Heart left ventricle (tissue), 16 donors: ENCODE results near the gene ST6GALNAC2. TPM values are rescaled to one million over a fixed set of nuclear protein-coding genes. Genes with fewer than 3 reads are reported as not detected.
A peak's percentile ranks its signal among the peaks of the same experiment; 100 is the strongest.

Source experiments
- ATAC-seq, 4 donors: fragments of 200-7000 bp; cut with Tn5 transposase; one replicate each; pipeline ENCODE4 v1.9.1; 2020 to 2022; ENCODE audit warnings: moderate library complexity in 4 of 4, mild to moderate bottlenecking in 3 of 4, moderate number of reproducible peaks in 1 of 4
- DNase-seq, 5 donors: peaks; one replicate each; pipeline ENCODE4 v3.0.0-alpha.2; 2020
- H3K27ac ChIP-seq, 12 donors: fragments of 200-600 bp; sonication (generic) in 4 of 12; one replicate each; pipeline versions ENCODE4 v1.5.0 to v1.8.0; 2016 to 2022; ENCODE audit warnings: mild to moderate bottlenecking in 2 of 12
- H3K27me3 ChIP-seq, 9 donors: fragments of 200-600 bp; sonication (generic) in 2 of 9; one replicate each; pipeline versions ENCODE4 v1.5.1 to v1.8.0; 2016 to 2022; ENCODE audit warnings: mild to moderate bottlenecking in 3 of 9
- H3K36me3 ChIP-seq, 9 donors: fragments of 200-600 bp; sonication (generic) in 2 of 9; one replicate each; pipeline versions ENCODE4 v1.5.0 to v1.8.0; 2018 to 2022; ENCODE audit warnings: mild to moderate bottlenecking in 2 of 9
- H3K4me1 ChIP-seq, 12 donors: fragments of 200-600 bp; sonication (generic) in 4 of 12; one replicate each; pipeline versions ENCODE4 v1.5.0 to v1.8.0; 2016 to 2022; ENCODE audit warnings: mild to moderate bottlenecking in 3 of 12
- H3K4me3 ChIP-seq, 12 donors: fragments of 200-600 bp; sonication (generic) in 4 of 12; one replicate each; pipeline versions ENCODE4 v1.5.0 to v1.8.0; 2017 to 2022; ENCODE audit warnings: mild to moderate bottlenecking in 9 of 12, moderate library complexity in 4 of 12
- H3K9me3 ChIP-seq, 12 donors: fragments of 200-600 bp; sonication (generic) in 4 of 12; one replicate each; pipeline versions ENCODE4 v1.5.0 to v1.8.0; 2016 to 2022; ENCODE audit warnings: mild to moderate bottlenecking in 1 of 12
- CTCF ChIP-seq, 12 donors: fragments of 200-600 bp; sonication (generic) in 4 of 12; IDR thresholded peaks; one replicate each; pipeline versions ENCODE4 v1.5.0 to v1.8.0; 2018 to 2022; ENCODE audit warnings: antibody characterized with exemption in 12 of 12, mild to moderate bottlenecking in 5 of 12
- POLR2A ChIP-seq, 2 donors: fragments of 450-650 bp; IDR thresholded peaks; one replicate each; pipeline ENCODE4 v1.6.1; 2017; ENCODE audit warnings: antibody characterized with exemption in 2 of 2, mild to moderate bottlenecking in 2 of 2, moderate library complexity in 2 of 2
- WGBS, 4 donors: extraction: QIAGEN DNeasy Blood & Tissue Kit in 2 of 4; methylation state at CpG; one replicate each; pipeline versions ENCODE4 v1.1.5 to v1.1.7; 2013 to 2018; 5-methylcytosine and 5-hydroxymethylcytosine counted together
- intact Hi-C, 10 donors: fragments of 100-400 bp; cut with DNase I; formaldehyde crosslinking; loops; one replicate each; pipeline versions ENCODE4 v1.11.1 to v1.14.2; 2022
- polyA plus RNA-seq, 2 donors: library from polyadenylated mRNA; stranded (reverse); fragments of 200-250 nt; gene quantifications; one replicate each; pipeline ENCODE4 v1.2.3, GENCODE V29; 2013
- total RNA-seq, 9 donors: library from RNA; depleted of rRNA in 2 of 9; stranded (reverse); fragments of >200 nt in 2 of 9; fragmentation: NEBNext Ultra II Directional in 3 of 9; extraction: Animal tissue kit (Norgen Biotek cat#: 25700) in 3 of 9; gene quantifications; one replicate each; pipeline versions ENCODE4 v1.1.0 to v1.2.4, GENCODE V29; 2016 to 2023
- donor health status: ischemic (EF 13 %, LVEDD 7.1; RV severe dilation, severe dysfunction).
- donor health status: healthy with polysubstance abuse.
- donor health status: DM: no; HTN: yes; CAD: no.
- donor health status: DM: no; HTN: no; CAD: no.
- donor health status: ischemic (EF 25% LVEDD 6.9; RV normal size, moderate dysfunction).
- donor health status: ischemic (EF 25% LVEDD 5.7; RV mildly dilated, moderate dysfunction).
- donor health status: healthy.
- donor health status: DM: yes; HTN: yes; CAD: no.
- donor health status: ischemic (EF 35%, LVEDD 5.7; RV mildly dilated, moderate dysfunction).
- donor health status: nonischemic (EF 11% LVEDD 7.7; RV severe dilation, severe dysfunction).
- donor health status: DM: yes; HTN: yes; CAD: no.
- donor health status: PGD.
- donor health status: ischemic (EF 29% LVEDD 5.4; RV normal size, mild dysfunction).
- donor health status: nonischemic (EF 23%, LVEDD 6.1; RV moderate dilation, normal function).

The ST6GALNAC2 gene
- total and polyA plus RNA-seq, 11 donors, result 2.1 to 7.8 (median 4.9) TPM

DNA sequence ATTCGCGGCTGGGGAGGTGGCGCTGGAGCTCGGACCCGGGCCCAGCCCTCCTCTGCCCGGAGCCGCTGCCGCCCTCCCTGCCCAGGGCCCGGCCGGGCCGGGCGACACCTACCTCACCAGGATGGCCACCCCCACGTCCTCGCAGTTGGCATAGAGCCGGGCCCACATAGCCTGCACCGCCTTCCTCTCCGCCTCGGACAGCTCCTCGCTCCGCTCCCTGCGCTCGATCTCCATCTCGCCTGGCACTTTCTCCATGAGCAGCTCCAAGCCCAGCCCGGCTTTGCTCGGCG, 48.4 kb downstream of the ST6GALNAC2 start:
- Histone ChIP-seq H3K36me3 (peaks cover 0 to 3% (median 0%) of the 10 kb centered on the region in 9 donors), H3K27ac (peak overlapping the region; percentile 58 to 90 (median 78)), H3K4me1 (peaks cover 0 to 64% (median 32%) of the 10 kb centered on the region in 12 donors), H3K27me3 (peaks cover 0 to 38% (median 0%) of the 10 kb centered on the region in 9 donors), H3K4me3 (peak overlapping the region; percentile 28 to 74 (median 58)), H3K9me3 (no peaks in the 10 kb centered on the region)
- TF ChIP-seq POLR2A (IDR thresholded peaks at IDR 0.05) (no peak), CTCF (IDR thresholded peaks at IDR 0.05) (no peak)
- intact Hi-C loops, result no loop called here
- peak in 2 of 5 donors; percentile 69 to 70 for DNase-seq
- ATAC-seq, result no peak
- WGBS, 4 donors, result 5 to 8% (median 7%) methylated on average over 22 to 26 of the region's 26 CpGs

DNA sequence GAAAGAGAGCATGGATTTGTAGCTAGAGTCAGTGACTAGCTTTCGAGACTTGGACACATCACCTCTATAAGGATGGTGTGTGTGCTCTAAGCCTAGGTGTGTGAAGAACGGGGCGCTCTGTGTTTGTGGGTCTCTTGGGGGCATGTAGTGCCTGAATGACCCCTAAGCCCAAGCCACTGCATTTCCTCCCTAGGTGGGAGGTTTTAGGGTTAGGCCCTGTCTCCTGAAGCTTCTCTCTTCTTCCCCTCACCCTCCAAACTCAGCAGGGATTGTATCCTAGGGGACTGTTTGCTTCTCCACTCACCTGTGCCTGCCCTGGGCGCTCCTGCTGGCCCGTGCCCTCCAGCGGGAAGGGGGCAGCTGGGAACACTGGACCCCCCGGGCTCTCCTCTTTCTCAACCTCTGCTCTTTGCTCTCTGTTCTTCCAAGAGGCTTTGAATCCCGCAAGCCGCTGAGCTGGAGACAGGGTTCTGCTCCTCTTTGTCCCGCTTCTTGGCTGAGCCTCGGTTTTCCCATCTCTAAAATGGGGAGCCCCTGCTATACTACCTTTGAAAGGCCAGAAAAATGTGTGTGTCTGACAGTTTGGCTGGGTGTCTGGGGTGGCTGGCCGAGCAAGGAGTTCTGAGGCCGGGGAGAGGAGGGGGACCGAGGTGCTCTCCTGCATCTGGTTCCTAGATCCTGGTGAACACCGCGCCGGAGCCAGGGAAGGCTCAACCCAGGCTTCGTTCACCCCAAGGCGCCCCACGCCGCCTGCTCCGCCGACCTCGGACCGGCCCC, 49.0 kb downstream of the ST6GALNAC2 start:
- peaks cover 0 to 66% (median 33%) of the 10 kb centered on the region in 12 donors for H3K4me1 ChIP-seq
- peak in 1 of 5 donors; percentile 18 for DNase-seq
- peaks cover 0 to 3% (median 0%) of the 10 kb centered on the region in 9 donors for H3K36me3 ChIP-seq
- ATAC-seq, result no peak
- peak overlapping the region; percentile 28 to 74 (median 58) for H3K4me3 ChIP-seq
- no peaks in the 10 kb centered on the region for H3K9me3 ChIP-seq
- H3K27ac ChIP-seq, result peak overlapping the region; percentile 58 to 90 (median 78)
- WGBS, 4 donors, result 51 to 74% (median 59%) methylated on average over 18 to 25 of the region's 25 CpGs
- intact Hi-C loops, result no loop called here
- H3K27me3 ChIP-seq, result peaks cover 0 to 38% (median 0%) of the 10 kb centered on the region in 9 donors
- TF ChIP-seq POLR2A (IDR thresholded peaks at IDR 0.05) (no peak), CTCF (IDR thresholded peaks at IDR 0.05) (no peak)

DNA sequence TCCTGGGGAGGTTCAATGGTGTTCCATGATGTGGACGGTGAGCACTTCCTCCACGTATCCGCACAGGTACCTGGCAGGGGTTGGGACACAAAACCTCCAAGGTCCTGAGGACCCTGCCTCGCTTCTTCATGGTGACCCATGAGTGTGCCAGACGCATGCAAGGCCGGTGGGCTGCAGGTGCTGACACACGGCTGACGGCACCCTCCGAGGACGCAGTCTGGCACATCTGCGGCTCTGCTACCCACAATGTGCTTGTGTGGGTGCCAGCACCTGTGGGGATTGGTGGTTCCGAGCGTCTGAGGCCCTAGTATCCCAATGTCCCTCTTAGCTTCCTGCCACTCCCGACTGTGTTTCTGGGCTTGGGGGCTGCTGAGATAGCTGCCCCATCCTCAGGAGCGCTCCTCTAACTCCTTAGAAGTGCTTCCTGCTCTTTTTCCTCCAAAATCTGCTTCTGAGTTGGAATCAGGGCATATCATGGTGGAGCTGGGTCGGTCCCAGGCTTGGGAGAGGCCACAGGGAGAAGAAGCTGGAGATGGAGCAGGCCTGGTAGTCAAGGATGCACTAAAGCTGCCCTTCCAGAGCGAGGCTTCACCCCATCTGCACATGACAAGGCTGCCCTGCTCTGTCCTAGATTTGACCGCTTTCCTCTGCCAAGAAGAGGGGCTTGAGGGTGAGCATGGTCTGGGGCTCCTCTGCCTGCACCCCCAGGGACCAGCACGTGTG, 49.7 kb downstream of the ST6GALNAC2 start:
- DNase-seq, result peak in 1 of 5 donors; percentile 21

More for the DNA sequence above, 49.7 kb downstream of the ST6GALNAC2 start:
- Histone ChIP-seq H3K36me3 (peaks cover 0 to 6% (median 0%) of the 10 kb centered on the region in 9 donors), H3K27ac (peak overlapping the region; percentile 45 to 90 (median 76)), H3K4me1 (peaks cover 4 to 66% (median 34%) of the 10 kb centered on the region in 12 donors), H3K4me3 (peak overlapping the region; percentile 28 to 74 (median 58)), H3K27me3 (peaks cover 0 to 38% (median 0%) of the 10 kb centered on the region in 9 donors), H3K9me3 (no peaks in the 10 kb centered on the region)
- no peak for ATAC-seq
- intact Hi-C loops, result no loop called here
- no peak for TF ChIP-seq CTCF (IDR thresholded peaks at IDR 0.05)
- TF ChIP-seq POLR2A (IDR thresholded peaks at IDR 0.05), result no peak
- WGBS, 4 donors, result 74 to 88% (median 77%) methylated on average over 16 to 19 of the region's 19 CpGs
